AG10803 (cell line): ENCODE measurements around the gene GBGT1.

ENCODE experiments used
- DNase-seq: peaks from one replicate; pipeline ENCODE4 v3.0.0; 2010; ENCODE audit warnings: low read depth
- H3K4me3 ChIP-seq: 2 replicates; pipeline ENCODE4 v1.5.1; 2011; ENCODE audit warnings: mild to moderate bottlenecking, low read length, control low read depth
- TF ChIP-seq, protein P1 (sequence below): conservative IDR thresholded peaks from 2 replicates; pipeline ENCODE4 v1.5.1; 2011; ENCODE audit warnings: mild to moderate bottlenecking, low read length, control low read depth, inconsistent platforms

Gene GBGT1

DNA sequence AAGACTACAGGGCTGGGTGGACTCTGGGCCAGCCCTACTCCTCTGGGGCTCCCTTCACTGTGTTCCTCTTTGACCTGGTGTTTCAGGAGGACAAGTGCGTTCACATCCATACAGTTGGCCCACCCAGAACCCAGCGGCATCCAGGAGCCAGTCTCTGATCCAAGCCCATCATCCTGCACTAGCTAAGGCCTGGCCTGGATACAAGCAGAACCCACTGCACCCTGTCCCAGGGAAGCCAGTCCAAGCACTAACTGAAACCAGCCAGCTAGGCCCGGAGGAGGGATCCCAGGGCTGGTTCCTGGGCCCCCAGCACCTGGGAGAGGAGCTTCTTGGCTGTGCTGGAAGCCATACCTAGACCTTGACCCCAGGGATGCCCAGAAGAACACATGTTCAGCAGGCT lies 4.1 kb upstream of the GBGT1 start:
- DNase-seq = no peak
- no peak overlapping the region for H3K4me3 ChIP-seq
- TF ChIP-seq, protein P1, sequence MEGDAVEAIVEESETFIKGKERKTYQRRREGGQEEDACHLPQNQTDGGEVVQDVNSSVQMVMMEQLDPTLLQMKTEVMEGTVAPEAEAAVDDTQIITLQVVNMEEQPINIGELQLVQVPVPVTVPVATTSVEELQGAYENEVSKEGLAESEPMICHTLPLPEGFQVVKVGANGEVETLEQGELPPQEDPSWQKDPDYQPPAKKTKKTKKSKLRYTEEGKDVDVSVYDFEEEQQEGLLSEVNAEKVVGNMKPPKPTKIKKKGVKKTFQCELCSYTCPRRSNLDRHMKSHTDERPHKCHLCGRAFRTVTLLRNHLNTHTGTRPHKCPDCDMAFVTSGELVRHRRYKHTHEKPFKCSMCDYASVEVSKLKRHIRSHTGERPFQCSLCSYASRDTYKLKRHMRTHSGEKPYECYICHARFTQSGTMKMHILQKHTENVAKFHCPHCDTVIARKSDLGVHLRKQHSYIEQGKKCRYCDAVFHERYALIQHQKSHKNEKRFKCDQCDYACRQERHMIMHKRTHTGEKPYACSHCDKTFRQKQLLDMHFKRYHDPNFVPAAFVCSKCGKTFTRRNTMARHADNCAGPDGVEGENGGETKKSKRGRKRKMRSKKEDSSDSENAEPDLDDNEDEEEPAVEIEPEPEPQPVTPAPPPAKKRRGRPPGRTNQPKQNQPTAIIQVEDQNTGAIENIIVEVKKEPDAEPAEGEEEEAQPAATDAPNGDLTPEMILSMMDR = no peak

DNA sequence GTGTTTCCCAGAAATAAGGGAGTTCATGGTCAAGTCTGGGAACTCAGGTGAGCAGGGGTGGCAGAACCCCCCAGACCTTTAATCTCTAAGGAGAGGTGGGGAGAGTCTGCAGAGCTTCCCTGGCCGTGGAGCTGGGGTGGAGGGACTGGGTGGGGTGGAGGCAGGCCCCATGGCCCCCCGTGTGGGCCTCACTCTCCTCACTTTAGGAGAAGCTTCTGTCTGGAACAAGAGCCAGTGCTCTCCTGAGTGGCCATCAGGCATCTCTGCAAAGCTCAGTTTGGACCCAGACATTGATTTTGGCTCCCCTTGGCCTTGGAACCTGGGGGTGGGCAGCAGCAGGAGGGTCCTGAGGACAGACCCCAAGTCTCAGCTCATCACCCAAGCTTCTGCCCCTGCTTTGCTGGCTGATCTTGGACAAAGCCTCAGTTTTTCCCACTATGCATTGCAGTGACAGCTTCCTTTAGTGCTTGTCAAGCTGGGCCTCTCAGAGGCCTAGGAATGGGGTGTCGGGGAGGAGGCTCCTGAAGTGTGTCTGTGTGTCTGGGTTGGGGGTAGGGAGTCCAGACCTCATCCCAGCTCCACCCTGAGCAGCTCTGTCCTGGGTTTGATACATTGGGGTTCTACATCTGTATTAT lies 3.5 kb upstream of the GBGT1 start:
- TF ChIP-seq, protein P1 = no peak
- H3K4me3 ChIP-seq = no peak overlapping the region
- DNase-seq = no peak

- no peak for DNase-seq
- TF ChIP-seq, protein P1 = no peak
- no peak overlapping the region for H3K4me3 ChIP-seq
Observed at GRCh38 chr9:133166392-133166791, 2.7 kb upstream of the GBGT1 start.

DNA sequence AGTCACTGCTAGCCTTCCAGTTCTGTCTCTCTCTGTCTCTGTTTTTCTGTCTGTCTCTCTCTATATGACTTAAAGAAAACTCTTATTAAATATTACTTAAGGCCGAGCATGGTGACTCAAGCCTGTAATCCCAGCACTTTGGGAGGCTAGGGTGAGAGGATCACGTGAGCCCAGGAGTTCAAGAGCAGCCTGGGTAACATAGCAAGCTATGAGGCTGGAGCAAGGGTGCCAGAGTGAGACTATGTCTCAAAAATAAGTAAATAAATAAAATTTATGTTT lies 1.7 kb upstream of the GBGT1 start:
- no peak overlapping the region for H3K4me3 ChIP-seq
- TF ChIP-seq, protein P1 = no peak
- DNase-seq = no peak

DNA sequence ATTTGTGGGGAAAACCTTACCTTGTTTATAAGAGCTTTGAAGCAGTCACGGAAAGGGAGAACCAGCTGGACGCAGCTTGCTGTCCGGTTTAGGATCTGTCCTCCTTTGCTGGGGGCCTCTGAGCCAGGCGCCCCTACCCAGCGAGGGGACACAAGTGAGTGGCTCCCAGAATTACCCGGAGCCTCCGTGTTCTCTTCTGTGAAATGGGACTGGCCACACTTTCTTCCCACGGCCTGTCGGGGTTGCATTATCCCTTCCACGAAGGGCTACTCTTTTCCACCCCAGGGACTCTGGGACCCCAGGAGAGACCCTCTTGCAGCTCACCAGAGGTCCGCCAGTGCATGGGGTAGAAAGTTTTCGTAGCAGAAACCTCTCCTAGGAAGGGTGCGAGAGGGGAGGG lies 477 bp upstream of the GBGT1 start:
- no peak for DNase-seq

GRCh38 chr9:133162861-133163503 lies 732 bp downstream of the GBGT1 start:
- peak overlapping the region; percentile 62 for H3K4me3 ChIP-seq
- TF ChIP-seq, protein P1 = no peak
- no peak for DNase-seq

More for the DNA sequence above, 477 bp upstream of the GBGT1 start:
- H3K4me3 ChIP-seq = peak overlapping the region; percentile 62
- TF ChIP-seq, protein P1 = no peak

GRCh38 chr9:133161547-133161950 lies 2.2 kb downstream of the GBGT1 start:
- H3K4me3 ChIP-seq = no peak overlapping the region
- no peak for DNase-seq
- TF ChIP-seq, protein P1 = no peak
